Fibroblast of lung (primary cell): ENCODE measurements around the gene DAPK1. TPM values are rescaled to one million over a fixed set of nuclear protein-coding genes. Genes with fewer than 3 reads are reported as not detected.

Source experiments
- DNase-seq, 2 donors: peaks; one replicate each; pipeline versions ENCODE4 v3.0.0 to v3.0.0-alpha.2; 2010; ENCODE audit warnings: low read depth in 2 of 2
- H2AFZ ChIP-seq: 2 replicates; pipeline ENCODE4 v1.5.1; 2012; ENCODE audit warnings: low read length, control low read depth, inconsistent platforms
- H3K27ac ChIP-seq: 2 replicates; pipeline ENCODE4 v1.5.1; 2011; ENCODE audit warnings: low read length, control low read depth; ENCODE audit not compliant: insufficient read depth
- H3K27me3 ChIP-seq: 2 replicates; pipeline ENCODE4 v1.5.1; 2011; ENCODE audit warnings: mild to moderate bottlenecking, low read length; ENCODE audit not compliant: control insufficient read depth, insufficient read depth
- H3K36me3 ChIP-seq: 2 replicates; pipeline ENCODE4 v1.5.1; 2011; ENCODE audit warnings: low read length; ENCODE audit not compliant: control insufficient read depth, insufficient read depth
- H3K4me1 ChIP-seq: 2 replicates; pipeline ENCODE4 v1.5.1; 2011; ENCODE audit warnings: low read length; ENCODE audit not compliant: control insufficient read depth, insufficient read depth; ENCODE audit errors: extremely low read depth
- H3K4me2 ChIP-seq: 2 replicates; pipeline ENCODE4 v1.5.1; 2011; ENCODE audit warnings: low read length, control low read depth; ENCODE audit not compliant: insufficient read depth; ENCODE audit errors: extremely low read depth
- H3K4me3 ChIP-seq, 4 experiments: fragments of 200-600 bp in 1 of 4; sonication (generic) in 1 of 4; replicated peaks in 1 of 4; 2 replicates each; pipeline ENCODE4 v1.5.1; 2011 to 2016; ENCODE audit warnings: low read length in 4 of 4, low read depth in 3 of 4, mild to moderate bottlenecking in 3 of 4, control low read depth in 2 of 4, inconsistent platforms in 1 of 4, mixed read lengths in 1 of 4; ENCODE audit not compliant: insufficient read depth in 1 of 4; ENCODE audit errors: control extremely low read depth in 1 of 4
- H3K79me2 ChIP-seq: 2 replicates; pipeline ENCODE4 v1.5.1; 2012; ENCODE audit warnings: mild to moderate bottlenecking, low read length, inconsistent platforms; ENCODE audit not compliant: control insufficient read depth, insufficient read depth
- H3K9ac ChIP-seq: 2 replicates; pipeline ENCODE4 v1.5.1; 2011; ENCODE audit warnings: mild to moderate bottlenecking, low read length, control low read depth; ENCODE audit not compliant: insufficient read depth
- H3K9me3 ChIP-seq: 2 replicates; pipeline ENCODE4 v1.5.1; 2012; ENCODE audit warnings: low read depth, low read length; ENCODE audit not compliant: control insufficient read depth, insufficient read depth
- H4K20me1 ChIP-seq: 2 replicates; pipeline ENCODE4 v1.5.1; 2011; ENCODE audit warnings: low read length; ENCODE audit not compliant: control insufficient read depth, insufficient read depth; ENCODE audit errors: extremely low read depth
- CTCF ChIP-seq, 2 donors: IDR thresholded peaks in 1 of 2; conservative IDR thresholded peaks in 1 of 2; 1 replicate in 1 of 2; 2 replicates in 1 of 2; pipeline ENCODE4 v1.5.1; 2011 to 2012; ENCODE audit warnings: low read length in 2 of 2, control low read depth in 1 of 2, inconsistent platforms in 1 of 2, low read depth in 1 of 2, mild to moderate bottlenecking in 1 of 2
- EZH2 ChIP-seq: IDR thresholded peaks from 2 replicates; pipeline ENCODE4 v1.5.1; 2012; ENCODE audit warnings: low read length, control low read depth, mild to moderate bottlenecking; ENCODE audit errors: missing control alignments
- polyA plus RNA-seq, 2 donors: library from polyadenylated mRNA; depleted of rRNA in 1 of 2; stranded (reverse) in 1 of 2; unstranded in 1 of 2; fragments of >200 nt; gene quantifications; 2 replicates each; pipeline ENCODE4 v1.2.1, GENCODE V29; 2011 to 2012; ENCODE audit warnings: missing spikeins in 1 of 2
- total RNA-seq: library from RNA; depleted of rRNA; stranded (reverse); fragments of >200 nt; gene quantifications from 2 replicates; pipeline ENCODE4 v1.2.1, GENCODE V29; 2014

The DAPK1 gene
- total and polyA plus RNA-seq, 2 donors (not counting 1 experiment from before 2014, with no cell fraction given), result 1.1 to 15.5 TPM

DNA sequence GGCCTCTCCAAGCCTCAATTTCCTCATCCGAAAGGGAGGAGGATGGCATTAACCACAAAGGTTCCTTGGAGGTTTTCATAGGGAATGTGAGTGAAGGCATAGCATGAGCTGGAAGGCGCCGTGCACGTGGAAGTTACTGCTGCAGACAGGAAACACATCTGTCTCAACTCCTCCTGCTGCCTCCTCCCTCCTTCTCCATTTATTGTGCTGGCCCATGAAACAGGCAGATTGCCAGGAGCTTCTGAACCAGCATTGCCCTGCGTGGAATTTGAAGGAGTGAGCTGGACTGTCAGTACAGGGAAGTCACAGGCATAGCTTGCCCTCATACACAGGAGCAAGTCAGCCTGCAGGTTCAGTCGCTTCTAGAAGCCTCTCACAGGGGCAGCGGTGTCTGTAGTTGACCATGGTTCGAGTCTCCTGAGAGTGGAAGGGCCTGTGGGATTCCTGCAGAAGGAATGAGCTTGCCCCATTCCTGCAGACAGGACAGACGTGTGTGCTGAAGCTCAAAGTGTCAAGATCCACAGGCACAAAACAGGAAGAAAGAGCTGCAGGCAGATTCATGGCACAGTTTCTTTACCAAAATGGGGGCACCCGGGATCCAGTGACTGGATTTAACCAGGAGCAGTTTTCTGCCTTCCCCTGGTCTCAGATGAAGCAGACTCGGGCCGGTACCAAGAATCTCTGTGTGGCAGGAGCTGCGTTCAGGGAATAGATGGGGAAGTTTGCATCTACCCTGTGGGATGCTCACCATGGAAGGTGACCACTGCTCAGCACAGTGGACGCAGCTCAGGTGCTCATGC lies 179.5 kb downstream of the DAPK1 start:
- Histone ChIP-seq H3K4me1 (no peaks in the 10 kb centered on the region), H3K9me3 (no peaks in the 10 kb centered on the region), H3K4me2 (no peak overlapping the region), H2AFZ (no peak overlapping the region), H3K79me2 (no peaks in the 10 kb centered on the region), H3K27ac (no peak overlapping the region), H4K20me1 (no peaks in the 10 kb centered on the region), H3K9ac (no peak overlapping the region), H3K27me3 (no peaks in the 10 kb centered on the region), H3K36me3 (no peaks in the 10 kb centered on the region), H3K4me3 (no peak overlapping the region)
- peak in 1 of 2 donors; percentile 16 for DNase-seq
- TF ChIP-seq EZH2, result no peak
- no peak for TF ChIP-seq CTCF (conservative IDR thresholded peaks at IDR 0.05 in 1 of 2, IDR thresholded peaks at IDR 0.05 in 1 of 2; ENCODE audit: low read depth in 1 of 2, low read length in 2 of 2)

DNA sequence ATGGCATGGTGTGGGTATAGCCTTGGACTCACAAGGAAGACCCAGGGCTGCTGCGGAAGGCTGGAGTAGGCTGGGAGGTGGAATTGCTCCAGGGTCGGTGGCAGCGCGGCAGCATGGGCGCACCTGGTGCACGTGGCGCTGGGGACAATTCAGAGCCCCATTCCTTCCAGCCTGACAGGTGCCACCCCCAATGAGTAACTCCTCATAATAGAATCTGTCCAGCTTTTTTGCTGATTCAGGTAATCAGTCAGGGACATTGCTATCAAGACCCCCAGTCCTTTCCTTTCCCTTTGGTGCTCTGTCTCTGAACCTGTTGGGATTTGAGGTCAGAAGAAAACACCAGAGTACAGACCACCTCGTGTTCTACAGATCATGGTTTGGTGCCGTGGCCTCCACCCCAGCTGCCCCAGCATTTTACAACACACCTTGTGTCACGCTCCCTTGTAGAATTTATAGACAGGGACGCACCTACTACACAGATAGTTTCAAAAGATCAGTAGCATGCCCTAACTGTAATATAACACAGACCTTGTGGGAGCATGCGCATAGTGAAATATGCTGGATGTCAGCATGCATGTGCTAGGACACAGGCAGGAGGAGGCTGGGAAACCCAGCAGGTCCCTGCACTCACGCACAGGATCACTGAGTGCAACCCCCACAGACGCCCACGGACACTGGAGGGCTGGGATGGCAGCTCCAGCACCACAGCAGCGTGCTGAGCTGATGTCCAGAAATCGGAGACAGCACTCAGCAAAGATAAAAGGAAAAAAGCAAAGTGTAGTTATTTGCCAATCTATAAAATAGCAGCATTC lies 180.3 kb downstream of the DAPK1 start:
- Histone ChIP-seq H3K4me1 (no peaks in the 10 kb centered on the region), H3K9ac (no peak overlapping the region), H2AFZ (no peak overlapping the region), H3K4me3 (no peak overlapping the region), H3K79me2 (no peaks in the 10 kb centered on the region), H3K36me3 (no peaks in the 10 kb centered on the region), H3K4me2 (no peak overlapping the region), H3K27me3 (no peaks in the 10 kb centered on the region), H3K27ac (no peak overlapping the region), H3K9me3 (no peaks in the 10 kb centered on the region), H4K20me1 (no peaks in the 10 kb centered on the region)
- no peak for DNase-seq
- TF ChIP-seq CTCF (conservative IDR thresholded peaks at IDR 0.05 in 1 of 2, IDR thresholded peaks at IDR 0.05 in 1 of 2; ENCODE audit: low read depth in 1 of 2, low read length in 2 of 2) (no peak), EZH2 (no peak)

- Histone ChIP-seq H4K20me1 (no peaks in the 10 kb centered on the region), H3K27ac (no peak overlapping the region), H3K4me3 (no peak overlapping the region), H3K79me2 (no peaks in the 10 kb centered on the region), H3K4me2 (no peak overlapping the region), H2AFZ (no peak overlapping the region), H3K4me1 (no peaks in the 10 kb centered on the region), H3K9ac (no peak overlapping the region), H3K36me3 (no peaks in the 10 kb centered on the region), H3K27me3 (no peaks in the 10 kb centered on the region), H3K9me3 (no peaks in the 10 kb centered on the region)
- TF ChIP-seq CTCF (conservative IDR thresholded peaks at IDR 0.05 in 1 of 2, IDR thresholded peaks at IDR 0.05 in 1 of 2; ENCODE audit: low read depth in 1 of 2, low read length in 2 of 2), result peak; percentile 91
- TF ChIP-seq EZH2, result no peak
- DNase-seq, result peak; percentile 61 to 83
These were observed 181.1 kb downstream of the DAPK1 start for GRCh38 chr9:87678650-87679355.
